AG10803 (cell line): ENCODE measurements around the gene RAPGEF2.
"Not testable (repeated sequence)": the region's sequence is repeated elsewhere in the genome, so short reads cannot be mapped to it uniquely, and the experiment has no call there.

Source experiments
- DNase-seq: peaks from one replicate; pipeline ENCODE4 v3.0.0; 2010; ENCODE audit warnings: low read depth
- H3K4me3 ChIP-seq: 2 replicates; pipeline ENCODE4 v1.5.1; 2011; ENCODE audit warnings: mild to moderate bottlenecking, low read length, control low read depth
- TF ChIP-seq, protein P1 (sequence below): conservative IDR thresholded peaks from 2 replicates; pipeline ENCODE4 v1.5.1; 2011; ENCODE audit warnings: mild to moderate bottlenecking, low read length, control low read depth, inconsistent platforms

RAPGEF2 gene, protein sequence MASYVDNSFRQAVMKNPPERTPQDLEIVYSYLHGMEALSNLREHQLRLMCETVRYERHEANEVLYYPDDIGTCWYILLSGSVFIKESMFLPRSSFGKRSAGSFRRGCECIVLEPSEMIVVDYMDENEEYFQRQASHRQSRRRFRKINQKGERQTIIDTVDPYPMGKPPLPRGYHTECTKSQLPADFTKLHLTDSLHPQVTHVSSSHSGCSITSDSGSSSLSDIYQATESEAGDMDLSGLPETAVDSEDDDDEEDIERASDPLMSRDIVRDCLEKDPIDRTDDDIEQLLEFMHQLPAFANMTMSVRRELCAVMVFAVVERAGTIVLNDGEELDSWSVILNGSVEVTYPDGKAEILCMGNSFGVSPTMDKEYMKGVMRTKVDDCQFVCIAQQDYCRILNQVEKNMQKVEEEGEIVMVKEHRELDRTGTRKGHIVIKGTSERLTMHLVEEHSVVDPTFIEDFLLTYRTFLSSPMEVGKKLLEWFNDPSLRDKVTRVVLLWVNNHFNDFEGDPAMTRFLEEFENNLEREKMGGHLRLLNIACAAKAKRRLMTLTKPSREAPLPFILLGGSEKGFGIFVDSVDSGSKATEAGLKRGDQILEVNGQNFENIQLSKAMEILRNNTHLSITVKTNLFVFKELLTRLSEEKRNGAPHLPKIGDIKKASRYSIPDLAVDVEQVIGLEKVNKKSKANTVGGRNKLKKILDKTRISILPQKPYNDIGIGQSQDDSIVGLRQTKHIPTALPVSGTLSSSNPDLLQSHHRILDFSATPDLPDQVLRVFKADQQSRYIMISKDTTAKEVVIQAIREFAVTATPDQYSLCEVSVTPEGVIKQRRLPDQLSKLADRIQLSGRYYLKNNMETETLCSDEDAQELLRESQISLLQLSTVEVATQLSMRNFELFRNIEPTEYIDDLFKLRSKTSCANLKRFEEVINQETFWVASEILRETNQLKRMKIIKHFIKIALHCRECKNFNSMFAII (N-terminal part only)

DNA sequence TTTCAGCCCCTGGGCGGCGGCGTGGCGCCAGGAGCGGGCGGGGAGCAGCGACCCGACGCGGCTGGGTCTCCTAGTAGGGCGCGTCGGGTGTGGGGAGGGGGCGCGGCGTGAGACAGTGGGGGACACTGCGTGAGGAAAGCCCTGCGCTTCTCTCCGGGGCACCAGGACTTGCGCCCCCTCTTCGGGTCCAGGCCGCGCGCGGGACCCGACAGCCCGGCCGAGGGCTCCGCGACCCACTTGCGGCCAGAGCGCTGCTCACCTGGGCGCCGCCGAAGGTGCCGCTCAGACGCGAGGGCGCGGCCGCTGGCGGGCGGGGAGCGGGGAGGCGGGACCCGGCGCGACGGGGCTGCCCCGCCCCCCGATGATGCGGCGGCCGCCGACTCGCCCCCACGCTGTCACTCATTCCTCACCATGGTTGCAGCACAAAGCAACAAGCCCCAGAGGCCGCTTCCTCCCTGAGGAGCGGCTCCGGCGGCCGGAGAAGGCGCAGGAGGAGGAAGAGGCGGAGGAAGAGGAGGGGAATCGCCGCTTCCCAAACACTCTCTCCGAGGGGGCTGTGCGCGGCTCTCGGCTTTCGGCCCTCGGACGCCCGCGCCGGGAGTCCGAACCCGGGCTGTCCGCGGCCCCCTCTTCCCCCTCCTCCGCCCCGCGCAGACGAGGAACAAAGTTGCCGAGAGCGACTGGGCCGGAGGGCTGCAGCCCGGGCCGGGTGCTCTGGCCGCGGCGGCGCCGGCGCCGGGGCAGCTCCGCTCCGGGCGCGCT is at the start of gene RAPGEF2:
TSS of gene RAPGEF2 (plus strand) at position 458 of the 762 bp plus-strand sequence. CDS start 1,084 bp downstream, outside the sequence.
- peak within 1 kb of the TSS; percentile 86 for H3K4me3 ChIP-seq
- DNase-seq, result peak; percentile 92
- TF ChIP-seq, protein P1, sequence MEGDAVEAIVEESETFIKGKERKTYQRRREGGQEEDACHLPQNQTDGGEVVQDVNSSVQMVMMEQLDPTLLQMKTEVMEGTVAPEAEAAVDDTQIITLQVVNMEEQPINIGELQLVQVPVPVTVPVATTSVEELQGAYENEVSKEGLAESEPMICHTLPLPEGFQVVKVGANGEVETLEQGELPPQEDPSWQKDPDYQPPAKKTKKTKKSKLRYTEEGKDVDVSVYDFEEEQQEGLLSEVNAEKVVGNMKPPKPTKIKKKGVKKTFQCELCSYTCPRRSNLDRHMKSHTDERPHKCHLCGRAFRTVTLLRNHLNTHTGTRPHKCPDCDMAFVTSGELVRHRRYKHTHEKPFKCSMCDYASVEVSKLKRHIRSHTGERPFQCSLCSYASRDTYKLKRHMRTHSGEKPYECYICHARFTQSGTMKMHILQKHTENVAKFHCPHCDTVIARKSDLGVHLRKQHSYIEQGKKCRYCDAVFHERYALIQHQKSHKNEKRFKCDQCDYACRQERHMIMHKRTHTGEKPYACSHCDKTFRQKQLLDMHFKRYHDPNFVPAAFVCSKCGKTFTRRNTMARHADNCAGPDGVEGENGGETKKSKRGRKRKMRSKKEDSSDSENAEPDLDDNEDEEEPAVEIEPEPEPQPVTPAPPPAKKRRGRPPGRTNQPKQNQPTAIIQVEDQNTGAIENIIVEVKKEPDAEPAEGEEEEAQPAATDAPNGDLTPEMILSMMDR, result no peak

DNA sequence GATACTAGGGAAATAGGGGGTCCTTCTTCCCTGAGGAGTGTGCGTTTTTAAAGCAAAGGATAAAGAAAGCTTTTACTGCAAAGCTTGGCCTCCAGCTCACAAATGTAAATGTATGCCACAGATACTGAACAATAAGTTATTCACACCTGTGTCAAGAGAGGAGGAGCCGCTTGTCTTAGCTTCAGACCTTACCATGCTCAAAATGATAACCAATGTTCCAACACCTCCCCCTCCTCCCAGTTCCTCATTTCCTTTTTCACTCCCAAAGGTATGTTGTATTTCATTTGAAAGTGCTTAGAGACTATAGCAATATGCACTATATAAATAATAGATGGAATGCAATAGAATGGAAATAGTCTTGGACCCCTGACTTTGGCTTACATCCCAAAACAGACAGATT is 47.0 kb upstream of the RAPGEF2 start:
- TF ChIP-seq, protein P1, result no peak
- no peak overlapping the region for H3K4me3 ChIP-seq
- no peak for DNase-seq

DNA sequence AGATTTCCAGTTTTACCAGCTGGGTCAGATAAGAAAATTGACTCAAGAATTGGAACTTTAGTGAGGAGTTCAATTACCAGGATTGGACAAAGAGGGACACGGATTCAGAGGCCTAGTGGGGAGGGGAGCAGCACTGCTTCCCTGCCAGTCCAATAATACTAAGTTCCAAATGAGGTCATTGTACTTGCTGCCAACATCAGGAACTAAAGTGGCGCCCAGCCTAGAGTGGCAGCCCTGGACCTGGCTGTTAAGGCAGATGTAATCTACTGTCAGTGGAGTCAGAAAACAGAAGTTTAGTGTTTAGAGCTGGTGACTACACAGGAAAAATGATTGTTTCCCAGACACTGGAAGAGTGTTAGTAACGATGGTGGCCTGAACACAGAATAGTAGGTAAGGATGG is 42.7 kb upstream of the RAPGEF2 start:
- TF ChIP-seq, protein P1, result no peak
- DNase-seq, result no peak
- no peak overlapping the region for H3K4me3 ChIP-seq

DNA sequence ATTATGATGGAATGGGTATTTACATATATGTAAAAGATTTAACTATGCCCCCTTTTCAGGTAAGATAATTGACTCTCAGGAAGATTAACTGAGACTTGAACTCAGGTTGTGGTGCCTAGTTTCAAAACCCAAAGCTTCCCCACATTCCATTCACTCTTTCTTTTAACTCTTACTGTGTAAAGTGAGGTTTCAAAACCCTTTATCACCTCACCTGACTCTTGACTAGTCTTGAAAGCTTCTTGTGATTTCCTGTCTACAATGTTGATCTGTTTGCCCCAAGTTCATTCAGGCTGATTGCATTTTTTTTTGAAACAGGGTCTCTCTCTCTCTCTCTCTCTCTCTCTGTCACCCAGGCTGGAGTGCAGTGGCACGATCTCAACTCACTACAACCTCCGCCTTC is 40.5 kb upstream of the RAPGEF2 start:
- H3K4me3 ChIP-seq, result no peak overlapping the region
- DNase-seq, result no peak
- TF ChIP-seq, protein P1, result no peak

DNA sequence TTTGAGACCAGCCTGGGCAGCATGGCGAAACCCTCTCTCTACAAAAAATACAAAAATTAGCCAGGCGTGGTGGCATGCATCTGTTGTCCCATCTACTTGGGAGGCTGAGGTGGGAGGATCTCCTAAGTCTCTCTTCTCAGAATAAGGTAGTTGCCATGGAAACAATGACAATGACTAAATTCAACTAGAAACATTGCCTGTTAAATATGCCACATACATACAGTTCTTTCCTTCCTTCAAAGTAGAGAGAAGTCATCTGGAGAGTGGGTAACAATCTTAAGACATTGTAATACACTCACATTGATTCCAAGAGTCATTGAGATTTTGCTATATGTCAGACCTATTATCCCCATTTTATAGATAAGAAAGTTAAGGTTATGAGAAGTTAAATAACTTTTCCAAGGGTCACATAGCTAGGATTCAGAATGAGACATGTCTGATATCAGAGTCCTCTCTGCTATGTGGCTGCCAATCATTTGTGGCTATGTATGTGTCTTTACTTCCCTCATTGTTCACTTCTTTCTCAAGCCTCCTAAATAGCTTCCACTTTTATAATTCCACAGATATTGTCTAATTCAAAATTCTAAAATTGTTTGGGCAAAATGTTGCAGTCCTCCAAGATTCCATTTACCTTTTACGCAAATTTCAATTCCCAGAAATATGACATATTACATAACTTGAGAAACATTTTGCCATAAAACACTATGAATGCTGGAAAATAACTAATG is 37.2 kb upstream of the RAPGEF2 start:
- DNase-seq, result no peak
- no peak overlapping the region for H3K4me3 ChIP-seq
- TF ChIP-seq, protein P1, result no peak

DNA sequence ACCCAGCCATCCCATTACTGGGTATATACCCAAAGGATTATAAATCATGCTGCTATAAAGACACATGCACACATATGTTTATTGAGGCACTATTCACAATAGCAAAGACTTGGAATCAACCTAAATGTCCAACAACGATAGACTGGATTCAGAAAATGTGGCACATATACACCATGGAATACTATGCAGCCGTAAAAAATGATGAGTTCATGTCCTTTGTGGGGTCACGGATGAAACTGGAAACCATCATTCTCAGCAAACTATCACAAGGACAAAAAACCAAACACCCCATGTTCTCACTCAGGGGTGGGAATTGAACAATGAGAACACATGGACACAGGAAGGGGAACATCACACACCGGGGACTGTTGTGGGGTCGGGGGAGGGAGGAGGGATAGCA is 34.7 kb upstream of the RAPGEF2 start:
- H3K4me3 ChIP-seq, DNase-seq: not testable (repeated sequence)
